Jurkat, Clone E6-1 (cell line): ENCODE results near the gene B4GALT1.
A peak's percentile ranks its signal among the peaks of the same experiment; 100 is the strongest.

ENCODE experiments used
- DNase-seq: peaks from one replicate; pipeline ENCODE4 v3.0.0-alpha.2; 2011; ENCODE audit warnings: low read depth, low spot score
- H3K4me3 ChIP-seq: 2 replicates; pipeline ENCODE4 v1.5.1; 2011; ENCODE audit warnings: mild to moderate bottlenecking, low read length, control low read depth, moderate library complexity

B4GALT1 gene

GRCh38 chr9:33082538-33083326 lies 84.4 kb downstream of the B4GALT1 start:
- no peak for DNase-seq
- H3K4me3 ChIP-seq: no peak overlapping the region

GRCh38 chr9:33082128-33082527 lies 85.0 kb downstream of the B4GALT1 start:
- DNase-seq: peak; percentile 92
- no peak overlapping the region for H3K4me3 ChIP-seq

- peak overlapping the region; percentile 44 for H3K4me3 ChIP-seq
- peak; percentile 92 for DNase-seq
Measured at GRCh38 chr9:33081128-33081851, 85.8 kb downstream of the B4GALT1 start.

GRCh38 chr9:33080534-33080933 lies 86.6 kb downstream of the B4GALT1 start:
- DNase-seq: no peak
- H3K4me3 ChIP-seq: peak overlapping the region; percentile 44

- H3K4me3 ChIP-seq: peak within 1 kb of the TSS; percentile 81
- DNase-seq: peak; percentile 96
Measured at GRCh38 chr9:33076046-33077004, 90.8 kb downstream of the B4GALT1 start, which contains the start of gene SMU1. SMU1 (minus strand) TSS chr9:33076674; CDS start chr9:33076608, 66 bp downstream.

- H3K4me3 ChIP-seq: no peak overlapping the region
- DNase-seq: no peak
Measured at GRCh38 chr9:33068991-33069390, 98.1 kb downstream of the B4GALT1 start.

- no peak overlapping the region for H3K4me3 ChIP-seq
- no peak for DNase-seq
Measured at GRCh38 chr9:33065157-33066076, 101.7 kb downstream of the B4GALT1 start.
